GM19238 (cell line): ENCODE measurements around the gene STX1A.
"Not testable (repeated sequence)": the region's sequence is repeated elsewhere in the genome, so short reads cannot be mapped to it uniquely, and the experiment has no call there.

Experiments
- DNase-seq: peaks from one replicate; pipeline ENCODE4 v3.0.0; 2011; ENCODE audit warnings: low spot score; ENCODE audit not compliant: insufficient read length

STX1A gene

GRCh38 chr7:73683788-73684693 is 35.4 kb downstream of the STX1A start:
- no peak for DNase-seq

- peak; percentile 97 for DNase-seq
These were observed 36.2 kb downstream of the STX1A start, which contains the start of the genes BUD23 and DNAJC30 for GRCh38 chr7:73683056-73683787. TSS of gene BUD23 (plus strand) at chr7:73683597. CDS start at chr7:73683626, 29 bp downstream. TSS of gene DNAJC30 (minus strand) at chr7:73683453. CDS start at chr7:73683423, 30 bp downstream.

DNA sequence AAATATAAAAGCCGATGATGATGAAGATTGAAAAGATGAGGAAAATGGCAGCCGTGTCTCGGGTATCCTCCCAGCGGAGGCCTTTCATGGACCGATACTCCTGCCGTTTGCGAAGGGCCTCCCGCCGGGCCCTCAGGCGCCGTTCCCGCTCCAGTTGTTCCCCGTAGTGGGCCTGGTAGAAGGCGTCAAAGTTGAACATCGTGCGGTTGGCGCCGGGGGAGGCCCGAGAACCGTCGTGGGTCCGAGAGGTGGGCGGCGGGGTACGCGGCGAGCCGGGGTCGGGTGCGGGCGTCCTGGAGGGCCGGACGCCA is 36.8 kb downstream of the STX1A start:
- DNase-seq, result no peak

DNA sequence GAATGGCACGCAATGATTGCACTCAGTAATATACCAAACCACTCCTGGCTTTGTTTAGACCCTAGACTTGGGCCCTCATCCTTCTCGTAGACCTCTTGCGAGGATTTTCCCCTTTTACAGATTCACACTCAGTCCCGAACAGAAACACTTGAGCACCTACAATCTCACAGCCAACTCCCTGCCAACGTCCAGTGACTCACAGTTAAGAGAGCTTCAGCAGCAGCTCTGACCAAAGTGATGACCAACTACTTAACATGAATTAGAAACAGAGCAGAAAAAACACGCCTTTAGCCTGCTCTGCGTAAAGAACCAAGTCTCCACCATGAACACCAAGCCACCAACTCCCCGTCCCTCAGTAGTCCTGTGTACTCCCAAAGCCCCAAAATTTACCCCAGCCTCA is 38.4 kb downstream of the STX1A start:
- DNase-seq, result no peak

- no peak for DNase-seq
These were observed 39.0 kb downstream of the STX1A start for GRCh38 chr7:73680501-73680900.

DNA sequence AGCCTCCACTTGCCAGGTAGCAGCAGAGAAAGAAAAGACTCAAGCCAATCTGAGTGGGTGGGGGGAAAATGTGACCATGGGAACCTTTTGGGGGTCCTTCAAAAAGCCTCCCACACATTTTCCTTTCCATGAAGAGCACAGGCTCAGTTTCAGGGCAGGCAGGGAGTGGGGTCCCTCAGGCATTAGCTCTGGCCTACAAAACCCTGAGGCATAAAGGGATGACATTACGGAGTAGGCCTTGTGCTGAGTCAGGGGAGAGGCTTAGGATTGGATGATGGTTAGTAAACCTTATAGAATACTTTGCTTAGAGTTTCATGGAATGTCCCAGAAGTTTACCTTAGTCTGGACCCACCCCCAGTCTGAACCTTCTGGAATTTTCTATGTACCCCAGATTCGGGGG is 39.8 kb downstream of the STX1A start:
- no peak for DNase-seq

DNA sequence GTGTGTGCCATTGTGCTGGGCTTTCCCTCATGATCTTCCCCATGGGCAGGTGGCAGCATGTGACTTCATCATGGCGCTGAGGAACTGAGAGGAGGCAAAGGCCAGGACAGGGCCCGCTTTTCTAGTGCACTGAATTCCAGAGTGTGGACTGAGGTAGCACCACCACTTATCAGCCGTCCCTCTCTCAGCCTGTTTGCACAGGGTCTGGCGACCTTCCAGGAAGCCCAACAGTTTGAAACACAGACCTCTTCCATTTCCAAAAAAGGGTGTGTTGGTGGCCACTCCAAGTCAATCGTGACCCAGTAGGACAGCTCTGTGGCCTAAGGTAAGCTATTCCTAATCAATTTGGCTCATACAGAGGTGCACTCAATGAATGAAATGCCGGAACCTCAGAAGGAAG is 40.6 kb downstream of the STX1A start:
- no peak for DNase-seq

GRCh38 chr7:73676062-73676461 is 43.4 kb downstream of the STX1A start:
- not testable (repeated sequence) for DNase-seq

DNA sequence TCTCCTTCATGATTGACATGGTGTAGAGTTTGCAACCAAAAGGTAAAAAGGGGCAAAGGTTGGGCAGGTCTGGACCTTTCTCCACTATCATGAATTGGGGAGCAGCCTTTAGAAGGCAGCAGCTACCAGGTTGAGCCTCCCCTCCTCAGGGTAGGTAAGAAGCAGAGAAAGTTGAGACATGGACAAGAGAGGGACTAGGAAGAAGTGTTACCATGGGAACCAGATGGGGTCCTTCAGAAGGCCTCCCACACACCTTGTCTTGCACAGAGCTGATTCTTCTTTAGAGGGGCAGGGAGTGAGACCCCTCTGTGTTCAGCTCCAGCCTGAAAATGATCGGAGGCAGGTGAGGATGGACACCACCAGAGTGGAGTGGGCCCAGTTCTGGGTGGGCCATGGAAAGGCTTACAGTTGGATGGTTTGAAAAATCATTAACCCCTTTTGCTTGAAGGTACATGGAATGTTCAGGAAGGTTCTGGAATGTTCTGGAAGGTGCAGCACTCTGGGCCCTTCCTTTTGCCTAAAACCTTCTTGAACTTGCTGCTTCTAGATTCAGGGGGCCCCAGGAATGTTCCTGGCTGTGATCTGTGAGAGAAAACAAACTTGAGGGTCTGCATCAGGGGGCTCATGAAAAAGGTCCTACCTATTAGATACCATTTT is 44.9 kb downstream of the STX1A start:
- DNase-seq, result no peak

DNA sequence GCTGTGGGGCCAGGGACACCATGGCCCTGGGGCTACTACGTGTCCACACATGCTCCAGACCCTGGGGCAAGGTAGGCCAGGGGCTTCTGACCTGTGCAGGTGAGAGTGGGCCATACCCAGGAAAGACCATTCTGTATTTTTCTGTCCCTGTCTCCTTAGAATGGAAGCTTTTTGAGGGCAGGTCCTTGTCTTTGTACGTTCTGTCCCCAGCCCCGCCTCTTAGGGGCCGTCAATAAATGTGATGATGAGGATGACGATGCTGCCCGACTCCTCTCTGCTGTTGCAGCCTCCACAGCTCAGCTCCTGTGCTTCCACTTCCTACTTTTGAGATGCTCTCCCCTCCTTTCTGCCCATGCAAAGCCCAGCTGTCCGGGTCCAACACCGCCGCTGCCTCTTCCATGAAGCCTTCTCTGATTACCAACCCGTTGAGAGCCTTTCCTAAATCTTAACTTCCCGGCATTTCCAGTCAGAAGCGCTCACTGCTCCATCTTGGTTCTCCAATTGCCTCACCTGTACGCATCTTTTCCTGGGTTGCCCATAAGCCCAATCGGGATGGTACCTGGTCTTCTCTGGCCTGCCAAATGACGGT is 47.5 kb downstream of the STX1A start:
- DNase-seq, result no peak

DNA sequence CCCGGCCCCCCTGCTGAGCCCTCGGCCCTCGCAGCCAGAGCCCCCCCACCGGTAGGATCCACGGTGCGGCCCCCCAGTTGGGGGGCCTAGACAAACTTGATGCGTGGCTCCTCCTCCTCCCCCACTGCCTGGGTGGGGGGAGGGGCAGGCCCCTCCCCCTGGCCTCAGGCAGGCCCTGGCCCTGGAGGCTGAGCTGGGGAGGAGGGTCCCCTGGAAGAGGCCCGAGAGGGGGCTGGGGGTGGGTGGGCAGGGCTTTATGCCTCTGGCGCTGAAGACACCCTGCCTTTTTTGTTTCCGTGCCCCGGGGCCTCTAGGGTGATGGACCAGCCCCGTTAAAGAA is 48.2 kb downstream of the STX1A start:
- no peak for DNase-seq

DNA sequence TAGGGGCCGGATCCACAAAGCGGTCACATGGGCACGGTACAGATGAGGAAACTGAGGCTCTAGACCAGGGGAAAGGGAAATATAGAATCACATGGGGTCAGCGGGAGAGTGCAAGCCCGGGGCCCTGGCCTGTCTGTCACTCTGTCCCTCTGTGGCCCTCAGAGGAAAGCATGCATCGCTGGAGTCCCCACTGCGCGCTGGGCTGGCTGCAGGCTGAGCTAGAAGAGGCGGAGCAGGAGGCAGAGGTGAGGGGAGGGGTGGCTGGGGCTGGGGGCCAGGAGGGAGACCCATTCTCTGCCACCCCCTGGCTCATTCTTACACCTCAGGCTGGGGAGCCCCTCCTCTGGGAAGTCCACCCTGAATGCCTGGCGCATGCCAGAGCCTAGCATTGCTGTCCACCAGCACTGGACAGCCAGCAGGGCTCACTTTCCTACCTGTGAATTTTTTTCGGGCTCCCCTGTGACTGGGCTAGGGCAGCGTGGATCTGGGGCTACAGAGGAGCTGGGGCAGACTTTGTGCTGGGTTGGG is 49.5 kb downstream of the STX1A start:
- DNase-seq, result no peak

DNA sequence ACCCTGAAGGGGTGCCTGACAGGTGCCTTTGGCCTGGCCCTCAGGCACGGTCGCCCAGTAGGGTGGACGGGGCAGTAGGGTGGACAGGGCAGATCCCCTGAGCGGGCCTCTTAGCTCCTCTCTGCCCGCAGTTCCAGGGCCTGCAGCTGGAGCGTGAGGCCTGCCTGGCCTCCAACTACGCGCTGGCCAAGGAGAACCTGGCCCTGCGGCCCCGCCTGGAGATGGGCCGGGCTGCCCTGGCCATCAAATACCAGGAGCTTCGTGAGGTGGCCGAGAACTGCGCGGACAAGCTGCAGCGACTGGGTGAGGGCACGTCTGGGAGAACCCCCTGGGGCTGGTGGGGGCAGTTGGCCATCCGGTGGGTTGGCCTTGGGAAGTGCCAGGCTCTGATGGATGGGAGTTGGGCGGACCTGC is 50.2 kb downstream of the STX1A start:
- no peak for DNase-seq

DNA sequence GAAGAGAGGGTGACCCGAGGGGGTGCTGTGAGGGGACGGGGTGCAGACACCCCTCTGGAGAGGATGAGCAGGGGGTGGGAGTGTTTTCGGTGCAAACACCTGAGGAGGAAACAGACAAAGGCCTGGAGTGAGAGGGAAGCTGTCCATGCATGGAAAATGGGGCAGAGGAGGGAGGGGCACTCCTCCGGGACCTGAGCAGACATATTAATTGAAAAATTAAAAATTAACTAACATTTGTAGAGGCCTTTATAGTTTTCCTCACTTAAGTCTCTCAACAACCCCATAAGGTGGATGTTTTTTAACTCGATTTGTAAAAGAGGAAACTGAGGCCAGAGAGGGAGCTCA is 50.6 kb downstream of the STX1A start:
- no peak for DNase-seq

DNA sequence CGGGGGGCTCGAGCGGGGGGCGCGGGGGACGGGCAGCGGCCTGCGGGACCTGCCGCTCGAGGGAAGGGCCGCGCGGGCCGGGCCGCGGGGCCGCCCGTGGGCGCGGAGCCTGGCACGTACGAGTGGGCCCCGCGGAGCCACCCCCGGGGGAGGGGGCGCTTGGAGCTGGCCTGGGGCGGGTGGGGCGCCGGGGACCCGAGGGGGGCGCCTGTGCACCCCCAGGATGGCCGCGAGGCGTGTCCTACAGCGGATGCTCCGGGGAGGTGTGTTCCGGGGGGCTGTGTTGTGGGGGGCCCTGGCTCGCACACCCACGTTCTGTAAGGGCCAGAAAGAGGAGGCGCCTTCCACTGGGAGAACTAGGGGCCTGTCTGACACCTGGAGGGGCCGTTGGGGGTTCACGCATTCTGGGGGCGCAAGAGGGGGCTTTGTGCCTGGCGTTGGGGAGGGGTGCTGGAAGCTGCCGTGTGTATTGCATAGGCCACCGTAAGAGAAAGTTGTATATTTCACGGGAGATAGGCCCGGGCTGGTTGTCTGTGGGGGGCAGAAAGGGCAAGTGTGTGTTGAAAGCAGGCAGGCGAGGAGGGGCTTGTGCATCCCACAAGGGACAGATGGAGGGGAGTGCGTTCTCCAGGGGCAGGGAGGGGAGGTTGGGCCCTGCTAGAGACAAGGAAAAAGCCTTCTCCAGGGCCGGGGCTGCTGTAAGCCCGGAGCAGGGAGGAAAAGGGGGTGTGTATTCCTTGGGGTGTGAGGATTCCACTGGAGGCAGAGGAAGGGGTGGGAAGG is 51.2 kb downstream of the STX1A start:
- peak; percentile 24 for DNase-seq

DNA sequence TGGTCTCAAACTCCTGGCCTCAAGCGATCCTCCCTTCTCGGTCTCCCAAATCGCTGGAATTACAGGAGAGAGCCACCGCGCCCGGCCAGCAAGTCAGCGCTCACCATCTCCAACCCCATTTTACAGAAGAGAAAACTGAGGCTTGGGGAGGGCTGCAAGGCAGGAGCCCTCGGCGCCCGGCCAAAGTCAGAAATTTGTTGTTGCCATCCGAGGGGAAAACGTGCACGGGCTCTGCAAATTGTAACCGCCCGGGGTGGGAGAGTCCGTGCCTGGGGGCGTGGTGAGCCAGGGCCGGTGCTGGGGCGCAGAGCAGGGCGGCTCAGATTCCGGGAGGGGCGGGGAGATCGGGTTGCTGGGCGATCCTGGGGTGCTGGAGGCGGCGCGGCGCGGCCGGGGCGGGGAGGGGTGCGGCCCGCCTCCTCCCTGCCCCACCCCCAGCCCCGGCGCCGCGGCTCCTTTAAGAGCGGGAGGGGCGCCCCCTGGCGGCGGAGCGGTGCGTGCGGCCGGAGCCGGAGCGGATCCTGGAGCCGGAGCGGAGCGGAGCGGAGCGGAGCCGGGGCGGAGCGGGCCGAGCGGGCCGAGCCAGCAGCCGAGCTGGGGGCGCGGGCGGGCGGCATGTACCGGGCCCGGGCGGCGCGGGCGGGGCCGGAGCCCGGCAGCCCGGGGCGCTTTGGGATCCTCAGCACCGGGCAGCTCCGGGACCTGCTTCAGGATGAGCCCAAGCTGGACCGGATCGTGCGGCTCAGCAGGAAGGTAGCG is 51.9 kb downstream of the STX1A start, which contains the start of gene VPS37D:
Gene VPS37D (plus strand): TSS at position 488 of the 759 bp plus-strand sequence. CDS start 128 bp downstream, at position 616.
- peak; percentile 94 for DNase-seq

- DNase-seq, result no peak
These were observed 56.4 kb downstream of the STX1A start for GRCh38 chr7:73663033-73663432.

- not testable (repeated sequence) for DNase-seq
These were observed 58.9 kb downstream of the STX1A start for GRCh38 chr7:73660594-73660993.

DNA sequence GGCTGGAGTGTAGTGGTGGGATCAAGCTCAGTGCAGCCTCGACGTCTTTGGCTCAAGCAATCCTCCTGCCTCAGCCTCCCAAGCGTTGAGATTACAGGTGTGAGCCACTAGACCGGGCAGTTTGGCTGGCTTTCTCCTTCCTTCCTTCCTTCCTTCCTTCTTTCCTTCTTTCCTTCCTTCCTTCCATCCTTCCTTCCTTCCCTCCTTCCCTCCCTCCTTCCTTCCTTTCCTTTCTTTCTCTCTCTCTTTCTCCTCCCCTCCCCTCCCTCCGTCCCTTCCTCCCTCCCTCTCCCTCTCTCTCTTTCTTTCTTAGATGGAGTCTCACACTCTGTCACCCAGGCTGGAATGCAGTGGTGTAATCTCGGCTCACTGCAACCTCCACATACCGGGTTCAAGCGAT is 59.5 kb downstream of the STX1A start:
- no peak for DNase-seq

DNA sequence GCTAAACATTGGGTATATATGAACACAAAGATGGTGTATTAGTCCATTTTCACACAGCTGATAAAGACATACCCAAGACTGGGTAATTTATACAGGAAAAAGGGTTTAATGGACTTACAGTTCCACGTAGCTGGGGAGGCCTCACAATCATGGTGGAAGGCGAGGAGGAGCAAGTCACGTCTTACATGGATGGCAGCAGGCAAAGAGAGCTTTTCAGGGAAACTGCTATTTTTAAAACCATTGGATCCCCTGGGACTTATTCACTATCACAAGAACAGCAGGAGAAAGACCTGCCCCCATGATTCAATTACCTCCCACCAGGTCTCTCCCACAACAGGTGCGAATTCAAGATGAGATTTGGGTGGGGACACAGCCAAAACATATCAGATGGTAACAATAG is 64.2 kb downstream of the STX1A start:
- not testable (repeated sequence) for DNase-seq
